Spleen (tissue), 11 donors: ENCODE measurements around the gene PZP. TPM values are rescaled to one million over a fixed set of nuclear protein-coding genes. Genes with fewer than 3 reads are reported as not detected.

ENCODE experiments used
- DNase-seq: peaks from one replicate; pipeline ENCODE4 v3.0.0-alpha.2; 2020
- H3K27ac ChIP-seq, 8 donors: fragments of 200-600 bp; sonication (generic) in 7 of 8; 1 replicate in 4 of 8; 2 replicates in 4 of 8; pipeline versions ENCODE4 v1.5.0 to v1.8.0; 2016 to 2021; ENCODE audit warnings: inconsistent platforms in 4 of 8, mild to moderate bottlenecking in 4 of 8, moderate library complexity in 1 of 8
- H3K27me3 ChIP-seq, 7 donors: fragments of 200-600 bp; sonication (generic) in 6 of 7; replicated peaks in 1 of 7; 1 replicate in 4 of 7; 2 replicates in 3 of 7; pipeline versions ENCODE4 v1.5.0 to v1.8.0; 2016 to 2021; ENCODE audit warnings: inconsistent platforms in 3 of 7, mild to moderate bottlenecking in 1 of 7
- H3K36me3 ChIP-seq, 6 donors: fragments of 200-600 bp; sonication (generic) in 5 of 6; 1 replicate in 4 of 6; 2 replicates in 2 of 6; pipeline versions ENCODE4 v1.5.0 to v1.8.0; 2016 to 2021; ENCODE audit warnings: inconsistent platforms in 2 of 6
- H3K4me1 ChIP-seq, 6 donors: fragments of 200-600 bp; sonication (generic) in 5 of 6; 1 replicate in 3 of 6; 2 replicates in 3 of 6; pipeline versions ENCODE4 v1.5.0 to v1.8.0; 2016 to 2021; ENCODE audit warnings: inconsistent platforms in 3 of 6
- H3K4me3 ChIP-seq, 8 donors: fragments of 200-600 bp; sonication (generic) in 7 of 8; 1 replicate in 4 of 8; 2 replicates in 4 of 8; pipeline versions ENCODE4 v1.5.0 to v1.8.0; 2016 to 2021; ENCODE audit warnings: inconsistent platforms in 4 of 8, mild to moderate bottlenecking in 4 of 8, moderate library complexity in 2 of 8
- H3K9me3 ChIP-seq, 8 donors: fragments of 200-600 bp; sonication (generic) in 7 of 8; 1 replicate in 4 of 8; 2 replicates in 4 of 8; pipeline versions ENCODE4 v1.5.0 to v1.8.0; 2016 to 2021; ENCODE audit warnings: inconsistent platforms in 4 of 8
- POLR2A ChIP-seq, 3 donors: fragments of 450-650 bp; IDR thresholded peaks; one replicate each; pipeline ENCODE4 v1.5.1; 2017; ENCODE audit warnings: antibody characterized with exemption in 3 of 3, mild to moderate bottlenecking in 1 of 3
- POLR2AphosphoS5 ChIP-seq, 3 donors: sonication (generic); formaldehyde crosslinking; IDR thresholded peaks; one replicate each; pipeline ENCODE4 v1.5.1; 2017; ENCODE audit warnings: antibody characterized with exemption in 3 of 3
- WGBS, 5 donors: extraction: QIAGEN DNeasy Blood & Tissue Kit in 3 of 5; methylation state at CpG; one replicate each; pipeline versions ENCODE4 v1.1.5 to v1.1.7; 2013 to 2018; 5-methylcytosine and 5-hydroxymethylcytosine counted together
- intact Hi-C: fragments of 100-400 bp; cut with DNase I; formaldehyde crosslinking; loops from one replicate; pipeline ENCODE4 v1.15.0; 2023; ENCODE audit warnings: low total_unique reads
- polyA plus RNA-seq, 3 donors: library from polyadenylated mRNA; stranded (reverse); fragments of 200-250 nt; gene quantifications; one replicate each; pipeline ENCODE4 v1.2.1, GENCODE V29; 2013
- total RNA-seq, 7 donors: library from RNA; depleted of rRNA in 3 of 7; stranded (reverse); fragments of >200 nt in 3 of 7; fragmentation: NEBNext Ultra II Directional in 4 of 7; extraction: Animal tissue kit (Norgen Biotek cat#: 25700) in 4 of 7; gene quantifications; one replicate each; pipeline versions ENCODE4 v1.1.0 to v1.2.1, GENCODE V29; 2016 to 2021
- TF ChIP-seq, protein P1 (sequence below), 11 experiments: fragments of 200-600 bp in 7 of 11; fragments of 450-650 bp in 4 of 11; sonication (generic) in 4 of 11; IDR thresholded peaks in 8 of 11; conservative IDR thresholded peaks in 3 of 11; 1 replicate in 7 of 11; 2 replicates in 4 of 11; pipeline versions ENCODE4 v1.4.0 to v1.8.0; 2016 to 2021; ENCODE audit warnings: antibody characterized with exemption in 11 of 11, inconsistent platforms in 4 of 11, mild to moderate bottlenecking in 1 of 11
- donor health status: healthy with polysubstance abuse.
- donor health status: DM: no; HTN: no; CAD: no; lungs with moderate emphysema.
- donor health status: DM: no; HTN: no; CAD: no.
- donor health status: Bipolar disorder and iron deficiency.
- donor health status: healthy.
- donor health status: DM: no; HTN: no; CAD: no.
- donor health status: DM: yes; HTN: yes; CAD: no.

PZP gene
- total and polyA plus RNA-seq, 10 donors = 0.06 to 3.0 (median 0.92) TPM

- Histone ChIP-seq H3K36me3 (peaks cover 0 to 40% (median 0%) of the 10 kb centered on the region in 6 donors), H3K27me3 (no peaks in the 10 kb centered on the region), H3K9me3 (no peaks in the 10 kb centered on the region), H3K4me3 (peak overlapping the region; percentile 7 to 65 (median 40)), H3K27ac (peak overlapping the region in 3 of 8 donors; percentile 28 to 84 (median 50)), H3K4me1 (peaks cover 8 to 41% (median 30%) of the 10 kb centered on the region in 6 donors)
- TF ChIP-seq POLR2AphosphoS5 (IDR thresholded peaks at IDR 0.05) = no peak
- TF ChIP-seq, protein P1, sequence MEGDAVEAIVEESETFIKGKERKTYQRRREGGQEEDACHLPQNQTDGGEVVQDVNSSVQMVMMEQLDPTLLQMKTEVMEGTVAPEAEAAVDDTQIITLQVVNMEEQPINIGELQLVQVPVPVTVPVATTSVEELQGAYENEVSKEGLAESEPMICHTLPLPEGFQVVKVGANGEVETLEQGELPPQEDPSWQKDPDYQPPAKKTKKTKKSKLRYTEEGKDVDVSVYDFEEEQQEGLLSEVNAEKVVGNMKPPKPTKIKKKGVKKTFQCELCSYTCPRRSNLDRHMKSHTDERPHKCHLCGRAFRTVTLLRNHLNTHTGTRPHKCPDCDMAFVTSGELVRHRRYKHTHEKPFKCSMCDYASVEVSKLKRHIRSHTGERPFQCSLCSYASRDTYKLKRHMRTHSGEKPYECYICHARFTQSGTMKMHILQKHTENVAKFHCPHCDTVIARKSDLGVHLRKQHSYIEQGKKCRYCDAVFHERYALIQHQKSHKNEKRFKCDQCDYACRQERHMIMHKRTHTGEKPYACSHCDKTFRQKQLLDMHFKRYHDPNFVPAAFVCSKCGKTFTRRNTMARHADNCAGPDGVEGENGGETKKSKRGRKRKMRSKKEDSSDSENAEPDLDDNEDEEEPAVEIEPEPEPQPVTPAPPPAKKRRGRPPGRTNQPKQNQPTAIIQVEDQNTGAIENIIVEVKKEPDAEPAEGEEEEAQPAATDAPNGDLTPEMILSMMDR (IDR thresholded peaks at IDR 0.05 in 8 of 11, conservative IDR thresholded peaks at IDR 0.05 in 3 of 11) = no peak
- no peak for TF ChIP-seq POLR2A (IDR thresholded peaks at IDR 0.05)
- intact Hi-C loops = loop anchor here (5.0 kb wide), 1 partner anchor 129 kb away; no protein-coding TSS in a partner anchor
- DNase-seq = no peak
- WGBS, 5 donors = 68 to 78% (median 76%) methylated on average over 7 of the region's 7 CpGs
Observed at GRCh38 chr12:9113296-9113986, 94.8 kb downstream of the PZP start.

GRCh38 chr12:9112076-9112853 is 95.9 kb downstream of the PZP start:
- WGBS, 5 donors = 87 to 95% (median 92%) methylated on average over 6 of the region's 6 CpGs
- no peak for DNase-seq
- Histone ChIP-seq H3K36me3 (peaks cover 0 to 52% (median 1%) of the 10 kb centered on the region in 6 donors), H3K27me3 (no peaks in the 10 kb centered on the region), H3K4me3 (peak overlapping the region in 3 of 8 donors; percentile 5 to 65 (median 42)), H3K27ac (peak overlapping the region in 2 of 8 donors; percentile 6 to 84), H3K4me1 (peaks cover 6 to 29% (median 21%) of the 10 kb centered on the region in 6 donors), H3K9me3 (no peaks in the 10 kb centered on the region)
- TF ChIP-seq POLR2A (IDR thresholded peaks at IDR 0.05) (no peak), POLR2AphosphoS5 (IDR thresholded peaks at IDR 0.05) (no peak)
- TF ChIP-seq, protein P1 (IDR thresholded peaks at IDR 0.05 in 8 of 11, conservative IDR thresholded peaks at IDR 0.05 in 3 of 11) = no peak
- intact Hi-C loops = loop anchor here (5.0 kb wide), 1 partner anchor 130 kb away; no protein-coding TSS in a partner anchor

DNA sequence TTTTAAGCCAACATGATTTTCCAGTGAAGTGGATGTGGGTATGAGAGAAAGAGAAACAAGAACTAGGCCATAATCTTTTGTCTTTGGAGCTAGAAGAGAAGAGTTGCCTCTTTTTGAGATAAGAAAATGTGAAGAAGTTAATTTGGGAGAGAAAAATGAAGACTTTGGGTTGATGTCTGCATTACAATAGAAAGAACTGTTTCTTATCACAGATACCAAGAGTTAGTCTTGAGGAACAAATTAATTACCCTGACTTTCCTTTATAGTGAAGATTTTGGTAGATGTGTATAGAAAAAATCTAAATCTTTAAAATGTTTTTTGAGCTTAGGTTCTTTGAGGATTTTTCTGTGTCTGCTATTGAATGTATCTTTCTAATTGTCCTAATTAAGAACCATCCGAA is 96.7 kb downstream of the PZP start:
- no peak for TF ChIP-seq POLR2AphosphoS5 (IDR thresholded peaks at IDR 0.05)
- TF ChIP-seq, protein P1 (IDR thresholded peaks at IDR 0.05 in 8 of 11, conservative IDR thresholded peaks at IDR 0.05 in 3 of 11) = no peak
- no peak for TF ChIP-seq POLR2A (IDR thresholded peaks at IDR 0.05)
- Histone ChIP-seq H3K27ac (no peak overlapping the region), H3K4me1 (peaks cover 0 to 22% (median 14%) of the 10 kb centered on the region in 6 donors), H3K27me3 (no peaks in the 10 kb centered on the region), H3K4me3 (peak overlapping the region in 1 of 8 donors; percentile 65), H3K9me3 (no peaks in the 10 kb centered on the region), H3K36me3 (peaks cover 0 to 60% (median 3%) of the 10 kb centered on the region in 6 donors)
- DNase-seq = no peak
- intact Hi-C loops = loop anchor here (5.0 kb wide), 1 partner anchor 131 kb away; no protein-coding TSS in a partner anchor
- WGBS, 5 donors = 87 to 97% (median 94%) methylated on average over 1 of the region's 1 CpG
